Measurements from ENCODE around the gene ZNF148. TPM values are rescaled to one million over a fixed set of nuclear protein-coding genes. Genes with fewer than 3 reads are reported as not detected.
"Not testable (repeated sequence)": the region's sequence is repeated elsewhere in the genome, so short reads cannot be mapped to it uniquely, and the experiment has no call there.

ZNF148 gene, protein sequence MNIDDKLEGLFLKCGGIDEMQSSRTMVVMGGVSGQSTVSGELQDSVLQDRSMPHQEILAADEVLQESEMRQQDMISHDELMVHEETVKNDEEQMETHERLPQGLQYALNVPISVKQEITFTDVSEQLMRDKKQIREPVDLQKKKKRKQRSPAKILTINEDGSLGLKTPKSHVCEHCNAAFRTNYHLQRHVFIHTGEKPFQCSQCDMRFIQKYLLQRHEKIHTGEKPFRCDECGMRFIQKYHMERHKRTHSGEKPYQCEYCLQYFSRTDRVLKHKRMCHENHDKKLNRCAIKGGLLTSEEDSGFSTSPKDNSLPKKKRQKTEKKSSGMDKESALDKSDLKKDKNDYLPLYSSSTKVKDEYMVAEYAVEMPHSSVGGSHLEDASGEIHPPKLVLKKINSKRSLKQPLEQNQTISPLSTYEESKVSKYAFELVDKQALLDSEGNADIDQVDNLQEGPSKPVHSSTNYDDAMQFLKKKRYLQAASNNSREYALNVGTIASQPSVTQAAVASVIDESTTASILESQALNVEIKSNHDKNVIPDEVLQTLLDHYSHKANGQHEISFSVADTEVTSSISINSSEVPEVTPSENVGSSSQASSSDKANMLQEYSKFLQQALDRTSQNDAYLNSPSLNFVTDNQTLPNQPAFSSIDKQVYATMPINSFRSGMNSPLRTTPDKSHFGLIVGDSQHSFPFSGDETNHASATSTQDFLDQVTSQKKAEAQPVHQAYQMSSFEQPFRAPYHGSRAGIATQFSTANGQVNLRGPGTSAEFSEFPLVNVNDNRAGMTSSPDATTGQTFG
- 28.3 and 51.8 TPM in 2 replicates for total RNA-seq

DNA sequence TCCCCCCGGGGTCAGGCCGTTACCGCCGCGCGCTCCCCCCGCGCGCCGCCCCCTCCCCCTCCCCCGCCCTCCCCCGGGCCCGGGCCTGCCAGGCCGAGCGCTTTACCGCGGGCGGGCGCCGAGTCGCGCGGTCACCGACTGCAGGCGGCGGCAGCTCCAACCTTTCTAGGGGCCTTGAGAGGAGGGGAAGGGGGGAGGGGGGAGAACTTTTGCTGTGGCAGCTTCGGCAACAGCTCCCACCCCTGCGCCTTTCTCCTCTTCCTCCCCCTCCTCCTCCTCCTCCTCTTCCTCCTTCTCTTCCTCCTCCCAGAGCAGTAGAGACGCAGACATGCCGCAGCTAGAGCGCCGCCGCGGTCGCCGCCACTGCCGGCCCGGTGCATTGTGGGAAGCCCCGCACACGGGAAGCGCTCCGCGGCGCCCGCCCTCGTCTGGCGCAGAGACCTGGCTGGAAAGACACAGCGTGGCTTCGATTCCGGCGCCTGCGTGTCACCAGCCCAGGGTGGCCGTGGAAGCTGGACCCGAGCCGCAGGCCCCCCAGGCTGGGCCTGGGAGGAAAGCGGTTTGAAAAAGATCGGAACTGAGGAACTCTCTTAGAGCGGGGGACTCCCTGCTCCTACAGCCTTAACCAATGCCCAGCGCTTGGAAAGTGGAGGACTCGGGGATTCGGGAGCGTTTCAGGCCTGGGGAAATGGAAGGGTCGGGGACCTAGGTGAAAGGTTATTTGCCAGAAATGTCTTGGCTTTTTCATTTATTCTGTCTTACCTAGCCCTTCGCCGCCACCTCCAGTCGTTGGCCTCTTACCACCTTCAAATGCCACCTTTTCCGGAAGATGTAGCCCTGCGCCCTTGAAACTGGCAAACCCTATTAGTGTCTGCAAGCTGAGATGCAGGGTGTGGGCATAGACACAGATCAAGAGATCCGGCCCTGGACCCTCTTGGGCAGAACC lies at the start of gene ZNF148:
Gene ZNF148, minus strand, starts transcription at position 330 of the 946 bp plus-strand sequence. CDS start 61,685 bp downstream, outside the sequence.
- DNase-seq (ENCODE audit: low read depth): peak; percentile 57

DNA sequence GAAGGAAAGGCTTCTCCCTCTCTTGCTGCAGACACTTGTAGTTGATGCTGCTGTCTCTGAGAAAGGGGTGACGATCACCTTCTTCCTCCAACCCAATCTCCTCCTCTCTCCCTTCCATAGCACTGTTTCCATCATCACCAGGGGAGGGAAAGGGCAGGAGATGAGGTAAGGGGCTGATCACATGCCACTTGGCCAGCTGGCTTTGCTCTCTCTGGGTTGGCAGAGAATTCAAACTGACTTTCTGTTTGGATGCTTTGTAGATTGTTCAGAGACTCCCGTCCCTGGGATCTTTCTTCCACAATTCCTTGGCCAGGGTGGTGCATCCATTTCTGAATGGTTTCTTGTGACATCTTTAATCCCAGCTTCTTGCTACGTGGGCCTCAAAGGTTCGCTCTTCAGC lies 43.2 kb upstream of the ZNF148 start:
- DNase-seq (ENCODE audit: low read depth): no peak

DNA sequence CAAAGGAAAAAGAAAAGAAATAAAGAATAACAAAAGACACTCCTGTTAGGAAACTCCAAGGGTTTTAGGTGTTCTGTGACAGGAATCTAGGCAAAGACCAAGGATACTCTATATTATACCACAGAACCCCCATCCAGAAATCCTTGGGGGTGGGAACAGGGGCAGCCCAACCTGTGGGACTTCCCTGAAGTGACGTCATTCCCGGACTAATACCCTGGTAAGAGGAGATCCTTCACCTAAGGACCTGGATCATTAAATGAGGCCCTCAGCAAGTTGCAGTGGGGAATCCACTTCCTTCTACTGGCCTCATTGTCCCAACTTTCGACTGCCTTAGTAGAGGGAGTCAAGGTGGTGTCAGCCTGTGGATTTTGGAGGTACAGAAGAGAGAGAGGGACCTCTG lies 41.1 kb upstream of the ZNF148 start:
- DNase-seq (ENCODE audit: low read depth): no peak

DNA sequence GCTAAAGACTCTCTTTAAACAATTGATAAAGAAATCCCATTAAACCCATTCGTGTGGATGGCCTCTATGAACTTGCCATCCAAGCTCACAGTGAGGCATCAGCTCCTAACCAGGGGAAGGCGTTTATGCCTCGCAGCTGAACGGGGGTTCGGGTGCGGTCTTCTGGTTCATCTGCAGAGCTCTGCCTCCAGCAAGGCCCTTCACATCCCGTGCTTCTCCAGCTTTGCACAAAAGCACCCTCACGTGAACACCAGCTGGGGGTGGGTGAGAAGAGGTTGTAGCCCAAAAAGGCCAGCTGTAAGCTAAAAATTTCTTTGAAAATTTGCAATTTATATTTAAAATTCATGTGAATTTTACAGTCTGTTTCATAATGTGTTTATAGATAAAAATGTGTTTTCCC lies 39.5 kb upstream of the ZNF148 start:
- DNase-seq (ENCODE audit: low read depth): no peak

DNA sequence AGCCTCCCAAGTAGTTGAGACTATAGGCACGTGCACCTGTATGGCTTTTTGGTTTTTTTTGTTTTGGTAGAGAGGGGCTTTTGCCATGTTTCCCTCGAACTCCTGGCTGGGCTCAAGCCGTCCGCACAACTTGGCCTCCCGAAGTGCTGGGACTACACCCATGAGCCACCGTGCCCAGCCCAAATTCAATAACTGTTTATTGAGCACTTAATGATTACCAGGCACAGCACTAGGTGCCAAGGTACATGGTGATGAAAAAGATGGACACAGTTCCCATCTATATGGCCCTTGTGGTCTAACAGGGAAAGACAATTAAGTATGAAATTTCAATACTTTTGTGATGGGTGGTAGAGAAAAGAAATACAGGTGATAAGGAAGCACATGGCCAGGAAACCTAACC lies 35.8 kb upstream of the ZNF148 start:
- no peak for DNase-seq (ENCODE audit: low read depth)

DNA sequence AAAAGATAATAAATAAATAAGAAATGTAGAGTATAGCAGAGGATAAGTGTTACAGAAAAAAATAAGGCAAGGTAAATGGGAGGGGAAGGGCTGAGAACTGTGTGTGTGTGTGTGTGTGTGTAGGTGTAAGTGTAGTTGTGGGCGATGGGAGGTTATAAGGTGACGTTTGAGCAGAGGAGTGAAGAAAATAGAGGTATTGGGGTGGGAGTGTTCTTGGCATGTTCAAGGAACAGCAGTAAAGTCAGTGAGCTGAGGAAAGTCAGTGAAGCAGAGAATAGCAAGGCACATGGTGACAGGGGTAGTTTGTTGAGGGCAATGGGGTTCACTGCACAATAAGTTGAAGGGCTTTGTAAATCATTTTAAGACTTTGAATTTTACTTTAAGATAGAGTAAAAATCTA lies 30.9 kb upstream of the ZNF148 start:
- peak; percentile 93 for DNase-seq (ENCODE audit: low read depth)

DNA sequence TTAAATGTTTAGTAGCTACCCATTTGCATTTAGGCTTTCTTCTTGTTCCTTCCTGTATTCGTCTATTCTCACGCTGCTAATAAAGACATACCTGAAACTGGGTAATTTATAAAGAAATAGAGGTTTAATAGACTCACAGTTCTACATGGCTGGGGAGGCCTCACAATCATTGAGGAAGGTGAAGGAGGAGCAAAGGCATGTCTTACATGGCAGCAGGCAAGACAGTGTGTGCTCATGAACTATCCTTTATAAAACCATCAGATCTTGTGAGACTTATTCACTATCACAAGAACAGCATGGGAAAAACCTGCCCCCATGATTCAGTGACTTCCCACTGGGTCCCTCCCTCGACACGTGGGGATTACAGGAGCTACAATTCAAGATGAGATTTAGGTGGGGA lies 30.4 kb upstream of the ZNF148 start:
- not testable (repeated sequence) for DNase-seq (ENCODE audit: low read depth)

DNA sequence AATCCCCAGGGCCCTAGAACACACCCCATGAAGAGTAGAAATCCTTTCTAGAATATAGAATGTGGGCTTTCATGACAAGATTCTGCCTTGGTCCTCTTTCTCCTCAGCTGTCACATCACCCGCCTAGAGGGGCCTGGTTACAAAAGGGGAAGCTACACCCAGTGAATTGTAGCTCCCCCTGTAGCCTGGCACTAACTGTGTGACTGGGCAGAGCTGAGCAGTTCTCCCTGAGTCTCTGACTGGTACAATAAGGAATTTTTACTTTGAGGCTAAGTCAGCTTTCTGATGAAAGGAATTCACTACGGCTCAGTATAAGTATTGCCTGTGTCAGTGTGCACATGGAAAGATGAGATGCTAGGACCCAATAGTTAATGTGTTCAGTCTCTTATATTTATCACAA lies 28.7 kb upstream of the ZNF148 start:
- DNase-seq (ENCODE audit: low read depth): peak; percentile 47

DNA sequence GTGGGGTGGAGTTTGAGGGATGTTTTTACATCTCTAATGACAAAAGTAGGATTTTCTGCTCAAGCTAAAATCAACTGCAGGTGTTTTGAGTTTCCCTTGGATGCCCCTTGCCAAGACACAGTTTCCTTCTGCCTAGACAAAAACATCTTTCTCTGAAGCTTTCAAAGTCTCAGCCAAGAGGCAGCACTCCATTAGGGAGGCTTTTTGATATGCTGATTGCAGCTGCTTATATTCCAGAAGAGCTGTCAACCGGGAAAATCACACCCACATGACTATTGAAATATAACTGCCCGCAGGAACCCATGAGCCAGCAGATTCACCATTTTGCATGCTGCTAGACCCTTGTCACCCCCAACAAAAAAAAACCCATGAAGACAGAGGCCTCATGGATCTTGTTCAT lies 27.5 kb upstream of the ZNF148 start:
- no peak for DNase-seq (ENCODE audit: low read depth)

DNA sequence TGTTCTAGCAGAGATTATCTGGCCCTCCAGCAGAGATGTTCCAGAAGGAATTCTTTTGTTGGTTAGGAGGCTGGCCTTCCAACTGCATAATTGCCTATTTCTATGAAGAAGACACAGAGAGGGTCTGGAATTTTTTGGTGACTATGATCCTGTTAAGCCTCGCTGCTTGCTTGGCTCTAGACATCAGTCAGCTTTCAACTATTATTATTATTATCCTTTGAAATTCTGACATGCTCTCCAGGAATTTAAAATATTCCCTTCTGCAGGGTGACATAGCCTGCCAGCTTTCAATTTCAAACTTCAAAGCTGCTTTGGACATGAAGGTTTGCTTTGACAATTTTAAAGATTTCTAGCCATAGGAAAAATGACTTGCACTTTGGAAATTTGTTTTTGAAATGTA lies 26.3 kb upstream of the ZNF148 start:
- peak; percentile 50 for DNase-seq (ENCODE audit: low read depth)

DNA sequence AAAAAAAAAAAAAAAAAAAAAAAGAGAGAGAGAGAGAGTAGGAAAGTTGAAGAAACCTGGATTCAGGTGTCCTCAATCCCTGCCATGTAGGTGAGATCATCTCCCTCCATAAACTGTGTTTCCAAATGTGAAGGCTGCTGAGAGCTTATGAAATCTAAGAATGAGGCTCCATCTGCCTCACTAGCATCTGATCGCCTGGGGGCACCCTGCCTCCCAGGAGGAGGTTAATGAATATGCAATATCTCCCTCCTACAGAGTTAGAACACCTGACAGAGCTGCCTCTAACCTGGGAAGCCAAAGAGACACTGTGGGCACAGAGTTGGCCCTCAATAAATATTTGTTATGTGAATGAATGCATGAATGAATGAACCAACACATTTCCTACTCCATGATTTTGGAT lies 23.8 kb upstream of the ZNF148 start:
- DNase-seq (ENCODE audit: low read depth): peak; percentile 46

DNA sequence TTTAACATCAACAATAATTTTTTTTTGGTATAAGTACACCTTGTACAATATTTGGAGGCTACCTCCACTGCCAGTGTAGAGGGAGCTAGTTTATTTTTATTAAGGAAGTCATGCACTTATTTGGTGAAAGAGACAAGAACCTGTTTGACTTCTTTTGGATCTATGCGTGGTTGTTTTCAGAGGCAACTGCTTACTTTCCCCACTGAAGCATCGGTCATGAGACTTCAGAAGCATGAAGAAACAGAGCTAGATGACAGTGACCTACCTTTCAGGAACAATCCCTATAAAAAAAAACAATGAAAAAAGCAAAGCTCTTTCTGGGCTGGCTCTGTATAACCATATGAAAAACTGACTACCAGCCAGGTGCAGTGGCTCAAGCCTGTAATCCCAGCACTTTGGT lies 20.0 kb upstream of the ZNF148 start:
- no peak for DNase-seq (ENCODE audit: low read depth)

DNA sequence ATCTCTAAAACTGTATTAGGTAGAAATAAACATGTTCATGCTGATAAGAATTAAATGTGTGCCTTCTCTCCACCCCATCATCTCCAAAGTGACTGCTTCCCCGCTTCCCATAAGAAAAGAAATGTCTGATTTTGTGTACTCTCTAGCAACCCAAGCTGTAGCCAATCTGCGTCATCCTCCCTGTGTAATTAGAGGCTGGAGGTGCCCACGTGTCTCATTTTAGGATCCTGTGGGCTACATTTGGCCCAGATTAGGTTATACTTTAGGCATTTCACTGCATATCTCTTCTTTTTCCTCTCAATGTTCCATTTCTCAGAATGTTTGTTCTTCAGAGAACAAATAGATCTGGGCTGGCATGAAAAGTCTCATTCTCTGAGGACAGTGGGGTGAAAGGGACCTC lies 19.3 kb upstream of the ZNF148 start:
- no peak for DNase-seq (ENCODE audit: low read depth)

DNA sequence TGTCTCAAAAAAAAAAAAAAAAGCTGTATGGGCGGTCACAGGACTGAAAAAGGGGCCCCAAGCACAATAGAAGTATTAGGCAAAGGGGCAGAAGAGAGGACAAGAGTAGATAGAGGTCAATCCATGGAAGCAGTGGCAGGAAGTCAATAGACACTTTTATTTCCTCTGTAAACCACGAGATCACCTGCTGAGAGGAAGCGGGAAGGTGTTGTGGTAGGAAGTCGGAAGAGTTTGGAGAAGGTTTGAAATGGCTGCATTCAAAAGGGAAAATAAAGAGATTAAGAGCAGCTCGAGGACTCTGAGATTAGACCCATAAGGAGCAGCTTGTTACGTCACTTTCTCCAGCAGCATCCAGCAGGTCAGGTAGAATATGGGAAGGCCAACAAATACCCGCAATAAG lies 14.2 kb upstream of the ZNF148 start:
- DNase-seq (ENCODE audit: low read depth): no peak

DNA sequence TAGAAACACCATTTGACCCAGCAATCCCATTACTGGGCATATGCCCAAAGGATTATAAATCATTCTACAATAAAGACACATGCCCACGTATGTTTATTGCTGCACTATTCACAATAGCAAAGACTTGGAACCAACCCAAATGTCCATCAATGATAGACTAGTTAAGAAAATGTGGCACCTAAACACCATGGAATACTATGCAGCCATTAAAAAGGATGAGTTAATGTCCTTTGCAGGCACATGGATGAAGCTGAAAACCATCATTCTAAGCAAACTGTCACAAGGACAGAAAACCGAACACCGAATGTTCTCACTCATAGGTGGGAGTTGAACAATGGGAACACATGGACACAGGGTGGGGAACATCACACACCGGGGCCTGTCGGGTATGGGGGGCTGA lies 13.2 kb upstream of the ZNF148 start:
- not testable (repeated sequence) for DNase-seq (ENCODE audit: low read depth)

DNA sequence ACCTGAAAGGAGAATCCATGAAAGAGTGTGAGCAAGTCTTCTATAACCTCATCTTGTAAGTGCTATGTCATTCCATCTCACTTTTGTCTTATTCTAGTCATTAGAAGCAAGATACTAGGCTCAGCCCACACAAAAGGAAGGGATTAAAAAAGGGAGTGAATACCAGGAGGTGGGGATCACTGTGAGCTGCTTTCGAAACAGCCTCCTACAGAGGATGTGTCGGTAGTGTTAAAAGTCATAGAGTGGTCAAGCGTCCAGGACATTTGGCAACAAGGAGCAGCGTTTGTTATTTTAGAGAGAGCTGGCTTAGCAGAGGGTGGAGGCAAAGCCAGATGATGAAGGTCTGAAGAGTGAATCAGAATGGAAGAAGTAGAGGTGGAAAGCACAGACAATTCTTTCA lies 11.7 kb upstream of the ZNF148 start:
- DNase-seq (ENCODE audit: low read depth): peak; percentile 59

DNA sequence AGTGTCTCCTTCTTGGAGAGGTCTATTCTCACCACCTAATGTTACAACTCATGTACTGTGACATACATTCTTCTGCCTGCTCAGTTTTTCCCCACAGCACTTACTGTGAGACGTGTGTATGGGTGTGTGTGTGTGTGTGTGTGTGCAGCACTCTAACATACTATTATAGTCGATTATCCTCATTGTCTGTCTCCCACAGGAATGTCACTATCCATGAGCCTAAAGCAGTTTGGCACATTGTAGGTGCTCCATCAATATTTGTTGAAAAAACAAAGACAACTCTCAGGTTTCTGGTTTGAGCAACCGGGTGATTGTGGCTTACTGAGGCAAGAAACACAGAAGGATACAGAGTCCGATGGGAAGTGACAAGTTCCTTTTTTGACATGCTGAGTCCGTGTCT lies 8.6 kb upstream of the ZNF148 start:
- no peak for DNase-seq (ENCODE audit: low read depth)

DNA sequence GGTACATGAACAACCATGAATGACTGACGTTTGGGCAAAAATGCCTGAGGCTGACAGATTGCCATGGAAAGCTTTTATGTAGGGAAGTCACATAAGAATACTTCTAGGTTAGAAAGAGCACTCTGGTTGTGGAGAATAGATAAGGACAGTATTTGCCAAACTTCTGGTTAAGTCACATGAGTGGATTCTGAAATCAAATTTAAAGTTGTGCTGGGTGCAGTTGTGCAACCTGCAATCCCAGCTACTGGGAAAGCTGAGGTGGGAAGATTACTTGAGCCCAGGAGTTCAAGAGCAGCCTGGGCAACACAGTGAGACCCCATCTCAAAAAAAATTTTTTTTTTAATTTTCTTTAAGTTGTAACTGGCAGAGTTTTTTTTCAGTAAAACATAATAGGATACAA lies 7.2 kb upstream of the ZNF148 start:
- DNase-seq (ENCODE audit: low read depth): no peak

DNA sequence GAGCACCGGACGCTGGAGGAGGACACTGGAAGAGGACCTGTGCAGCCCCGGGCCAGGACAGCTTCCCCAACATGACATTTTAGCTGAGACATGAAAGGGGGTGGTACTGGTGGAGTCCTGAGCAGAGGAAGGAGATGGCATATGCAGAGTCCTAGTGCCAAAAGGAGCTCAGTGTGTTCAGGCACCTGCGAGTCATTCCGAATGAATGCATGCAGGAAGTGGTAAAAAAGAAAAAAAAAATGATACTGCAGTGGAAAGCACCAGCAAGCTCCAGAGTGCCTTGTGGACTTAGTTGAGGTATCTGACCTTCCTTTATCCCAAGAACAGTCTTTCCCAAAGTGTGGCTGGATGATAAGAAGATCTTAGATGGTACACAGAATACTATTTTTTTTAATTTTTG lies 6.6 kb upstream of the ZNF148 start:
- peak; percentile 80 for DNase-seq (ENCODE audit: low read depth)

DNA sequence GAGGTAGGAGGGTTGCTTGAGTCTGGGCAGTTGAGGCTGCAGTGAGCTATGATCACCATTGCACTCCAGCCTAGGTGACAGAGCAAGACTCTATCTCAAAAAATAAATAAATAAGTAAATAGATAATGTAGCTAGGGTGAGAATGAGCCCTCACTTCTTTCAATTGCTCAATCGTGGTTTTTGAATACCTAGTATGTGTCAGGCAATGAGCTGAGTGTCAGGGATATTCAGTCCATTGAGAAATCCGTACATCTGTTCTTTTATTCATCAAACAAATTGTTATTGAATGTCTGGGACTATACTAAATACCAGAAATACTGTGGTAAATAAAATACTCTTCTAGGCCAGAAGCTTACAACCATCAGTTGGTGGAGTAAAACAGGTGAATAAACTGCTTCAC lies 6.2 kb upstream of the ZNF148 start:
- DNase-seq (ENCODE audit: low read depth): peak; percentile 65

DNA sequence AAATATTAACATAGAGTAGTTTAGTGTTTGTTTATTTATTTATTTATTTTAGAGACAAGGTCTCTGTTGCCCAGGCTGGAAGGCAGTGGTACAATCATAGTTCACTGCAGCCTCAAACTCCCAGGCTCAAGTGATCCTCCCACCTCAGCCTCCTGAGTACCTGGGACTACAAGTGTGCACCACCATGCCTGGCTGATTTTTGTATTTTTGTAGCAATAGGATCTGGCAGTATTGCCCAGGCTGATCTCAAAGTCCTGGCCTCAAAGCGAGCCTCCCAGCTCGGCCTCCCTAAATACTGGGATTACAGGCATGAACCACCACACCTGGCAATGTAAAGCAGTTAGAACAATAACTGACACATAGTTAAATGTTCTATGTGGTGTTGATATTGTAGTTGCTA lies 4.4 kb upstream of the ZNF148 start:
- DNase-seq (ENCODE audit: low read depth): no peak

DNA sequence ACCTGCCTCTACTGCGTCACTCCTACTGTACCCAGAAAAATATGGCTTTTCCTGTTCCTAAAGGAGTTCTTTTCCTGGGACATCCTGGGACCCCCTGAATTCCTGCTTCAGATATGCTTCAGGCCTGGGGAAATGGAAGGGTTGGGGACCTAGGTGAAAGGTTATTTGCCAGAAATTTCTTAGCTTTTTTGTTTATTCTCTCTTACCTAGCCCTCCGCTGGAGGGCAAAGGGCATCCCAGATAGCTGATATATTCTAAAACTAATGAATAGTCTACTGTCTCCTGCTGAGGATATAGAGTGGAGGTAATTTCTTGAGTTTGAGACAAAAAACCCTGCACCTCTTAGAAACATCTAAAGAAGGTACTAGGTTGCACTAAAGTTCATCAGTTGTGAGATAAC lies 3.6 kb upstream of the ZNF148 start:
- DNase-seq (ENCODE audit: low read depth): no peak
